ENCODE measurements around the gene NGLY1.

Gene NGLY1

DNA sequence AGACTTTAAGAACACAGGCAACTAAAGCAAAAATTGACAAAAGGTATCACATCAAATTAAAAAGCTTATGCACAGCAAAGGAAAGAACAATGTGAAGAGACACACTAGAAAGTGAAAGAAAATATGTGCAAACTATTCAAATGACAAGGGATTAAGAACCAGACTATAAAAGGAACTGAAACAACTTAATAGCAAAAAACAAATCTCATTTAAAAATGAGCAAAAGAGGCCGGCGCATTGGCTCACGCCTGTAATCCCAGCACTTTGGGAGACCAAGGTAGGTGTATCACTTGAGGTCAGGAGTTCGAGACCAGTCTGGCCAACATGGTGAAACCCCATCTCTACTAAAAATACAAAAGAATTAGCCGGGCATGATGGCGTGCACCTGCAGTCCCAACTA is 14.4 kb downstream of the NGLY1 start:
- TF ChIP-seq, protein P1, sequence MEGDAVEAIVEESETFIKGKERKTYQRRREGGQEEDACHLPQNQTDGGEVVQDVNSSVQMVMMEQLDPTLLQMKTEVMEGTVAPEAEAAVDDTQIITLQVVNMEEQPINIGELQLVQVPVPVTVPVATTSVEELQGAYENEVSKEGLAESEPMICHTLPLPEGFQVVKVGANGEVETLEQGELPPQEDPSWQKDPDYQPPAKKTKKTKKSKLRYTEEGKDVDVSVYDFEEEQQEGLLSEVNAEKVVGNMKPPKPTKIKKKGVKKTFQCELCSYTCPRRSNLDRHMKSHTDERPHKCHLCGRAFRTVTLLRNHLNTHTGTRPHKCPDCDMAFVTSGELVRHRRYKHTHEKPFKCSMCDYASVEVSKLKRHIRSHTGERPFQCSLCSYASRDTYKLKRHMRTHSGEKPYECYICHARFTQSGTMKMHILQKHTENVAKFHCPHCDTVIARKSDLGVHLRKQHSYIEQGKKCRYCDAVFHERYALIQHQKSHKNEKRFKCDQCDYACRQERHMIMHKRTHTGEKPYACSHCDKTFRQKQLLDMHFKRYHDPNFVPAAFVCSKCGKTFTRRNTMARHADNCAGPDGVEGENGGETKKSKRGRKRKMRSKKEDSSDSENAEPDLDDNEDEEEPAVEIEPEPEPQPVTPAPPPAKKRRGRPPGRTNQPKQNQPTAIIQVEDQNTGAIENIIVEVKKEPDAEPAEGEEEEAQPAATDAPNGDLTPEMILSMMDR (conservative IDR thresholded peaks at IDR 0.05; ENCODE audit: low read length), result no peak
- no peak overlapping the region for H3K4me3 ChIP-seq (ENCODE audit: low read length)
- DNase-seq (ENCODE audit: low read depth), result no peak

DNA sequence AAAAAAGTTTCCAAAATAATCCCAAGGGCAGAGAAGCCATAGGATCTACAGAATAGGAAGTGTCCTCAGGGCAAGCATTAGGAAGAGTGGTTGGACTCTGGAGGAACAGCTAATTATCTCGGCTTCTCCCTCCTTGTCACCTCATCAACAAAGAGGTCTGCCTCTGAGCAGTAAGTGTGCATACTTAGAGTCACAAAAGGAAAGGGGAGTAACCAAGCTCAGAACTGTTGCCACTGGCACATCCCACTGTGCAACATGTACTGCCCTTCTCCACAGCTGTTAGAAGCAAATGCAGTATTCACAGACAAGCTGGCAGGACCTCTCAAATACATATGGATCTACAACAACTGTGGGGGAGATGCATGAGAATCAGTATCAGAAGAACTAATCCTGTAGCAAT is 31.5 kb downstream of the NGLY1 start:
- TF ChIP-seq, protein P1 (conservative IDR thresholded peaks at IDR 0.05; ENCODE audit: low read length), result no peak
- H3K4me3 ChIP-seq (ENCODE audit: low read length), result no peak overlapping the region
- no peak for DNase-seq (ENCODE audit: low read depth)

DNA sequence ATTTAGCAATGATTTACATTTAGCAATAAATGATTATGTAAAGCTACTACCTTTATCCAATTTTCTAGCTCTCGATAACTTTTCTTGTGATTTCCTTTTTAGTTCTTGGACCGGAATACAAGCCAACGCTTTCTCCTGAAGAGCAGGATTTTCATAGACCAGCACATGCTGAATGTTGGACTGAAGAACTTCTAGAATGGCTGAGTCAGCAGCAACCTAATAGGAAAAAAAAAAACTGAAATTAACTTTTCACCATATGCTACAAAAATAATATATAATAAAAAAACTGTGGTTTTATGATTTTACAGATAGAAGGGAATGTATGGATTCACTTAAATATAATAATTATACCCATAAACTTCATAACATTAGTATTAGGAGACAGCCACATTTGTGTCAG is 32.2 kb downstream of the NGLY1 start:
- H3K4me3 ChIP-seq (ENCODE audit: low read length), result no peak overlapping the region
- TF ChIP-seq, protein P1 (conservative IDR thresholded peaks at IDR 0.05; ENCODE audit: low read length), result no peak
- DNase-seq (ENCODE audit: low read depth), result no peak

DNA sequence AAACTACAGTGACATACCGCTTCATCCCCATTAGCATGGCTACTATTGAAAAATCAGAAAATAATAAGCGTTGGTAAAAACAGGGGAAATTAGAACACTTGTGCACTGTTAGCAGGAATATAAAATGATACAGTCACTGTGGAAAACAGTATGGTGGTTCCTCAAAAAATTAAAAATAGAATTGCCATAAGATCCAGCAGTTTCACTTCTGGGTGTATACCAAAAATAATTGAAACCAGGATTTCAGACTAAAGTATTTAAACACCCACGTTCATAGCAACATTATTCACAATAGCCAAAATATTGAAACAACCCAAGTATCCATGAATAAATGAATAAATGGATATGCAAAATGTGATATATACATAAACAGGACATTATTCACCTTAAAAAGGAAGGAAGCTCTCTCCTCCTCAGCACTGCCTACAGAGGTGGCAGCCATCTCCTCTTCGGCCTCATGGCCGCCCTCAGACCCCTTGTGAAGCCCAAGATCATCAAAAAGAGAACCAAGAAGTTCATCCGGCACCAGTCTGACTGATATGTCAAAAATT is 34.1 kb downstream of the NGLY1 start:
- TF ChIP-seq, protein P1 (conservative IDR thresholded peaks at IDR 0.05; ENCODE audit: low read length), result no peak
- H3K4me3 ChIP-seq (ENCODE audit: low read length), result no peak overlapping the region
- DNase-seq (ENCODE audit: low read depth), result no peak

DNA sequence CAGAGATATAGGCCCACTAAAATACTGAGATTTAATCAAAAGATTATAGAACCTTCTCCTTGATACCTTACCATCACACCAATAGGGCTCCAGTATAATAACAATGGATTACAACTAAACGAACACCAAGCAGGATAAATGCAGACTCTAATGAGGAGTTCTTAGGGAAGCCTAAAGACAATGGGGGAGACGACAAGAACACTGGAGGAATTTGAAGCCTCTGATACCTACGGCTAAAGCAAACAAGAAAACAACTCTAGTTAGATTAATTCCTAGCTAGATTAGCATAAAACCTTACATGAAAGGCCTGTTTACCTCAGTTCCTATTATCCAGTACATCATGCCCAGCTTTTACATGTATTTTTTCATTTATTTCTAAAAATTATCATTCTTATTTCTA is 35.1 kb downstream of the NGLY1 start:
- no peak overlapping the region for H3K4me3 ChIP-seq (ENCODE audit: low read length)
- DNase-seq (ENCODE audit: low read depth), result no peak
- TF ChIP-seq, protein P1 (conservative IDR thresholded peaks at IDR 0.05; ENCODE audit: low read length), result no peak

DNA sequence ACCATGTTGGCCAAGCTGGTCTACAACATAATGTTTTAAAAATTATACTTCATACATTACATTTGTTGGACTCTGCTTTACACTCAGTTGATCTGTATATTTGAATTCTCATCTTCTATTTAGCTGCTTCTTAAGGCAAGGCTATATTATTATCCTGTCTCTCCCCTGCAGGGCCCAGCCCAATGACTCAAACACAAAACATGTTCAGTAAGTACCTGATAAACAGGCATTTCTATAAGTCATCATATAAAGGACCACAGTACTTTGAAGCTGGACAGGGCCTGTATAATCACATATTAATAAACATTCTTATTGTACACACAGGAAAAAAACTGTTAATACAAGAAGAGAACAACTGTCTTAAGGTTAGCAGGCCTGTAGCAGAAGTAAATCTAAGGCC is 36.2 kb downstream of the NGLY1 start:
- TF ChIP-seq, protein P1 (conservative IDR thresholded peaks at IDR 0.05; ENCODE audit: low read length), result no peak
- no peak for DNase-seq (ENCODE audit: low read depth)
- H3K4me3 ChIP-seq (ENCODE audit: low read length), result no peak overlapping the region

DNA sequence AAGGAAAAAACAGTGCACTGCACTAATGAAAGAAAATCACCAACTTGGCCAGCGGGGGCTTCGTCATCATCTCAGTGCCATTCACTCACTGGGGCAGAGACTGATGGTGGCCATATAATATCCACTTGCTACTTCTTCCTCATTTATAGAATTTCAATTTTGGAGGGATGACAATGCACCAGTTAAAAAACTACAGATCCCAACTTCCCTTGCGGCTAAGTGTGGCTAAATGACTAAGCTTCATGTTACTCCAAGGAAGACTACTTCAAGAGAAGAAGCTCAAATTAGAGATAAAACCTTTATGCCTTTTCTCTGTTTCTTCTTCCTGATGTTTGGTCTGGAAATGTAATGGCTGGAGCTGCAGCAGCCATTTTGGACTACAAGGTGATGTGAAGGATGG is 38.8 kb downstream of the NGLY1 start:
- H3K4me3 ChIP-seq (ENCODE audit: low read length), result no peak overlapping the region
- DNase-seq (ENCODE audit: low read depth), result no peak
- TF ChIP-seq, protein P1 (conservative IDR thresholded peaks at IDR 0.05; ENCODE audit: low read length), result no peak
